ENCODE results near the gene MAPK8IP3.

DNA sequence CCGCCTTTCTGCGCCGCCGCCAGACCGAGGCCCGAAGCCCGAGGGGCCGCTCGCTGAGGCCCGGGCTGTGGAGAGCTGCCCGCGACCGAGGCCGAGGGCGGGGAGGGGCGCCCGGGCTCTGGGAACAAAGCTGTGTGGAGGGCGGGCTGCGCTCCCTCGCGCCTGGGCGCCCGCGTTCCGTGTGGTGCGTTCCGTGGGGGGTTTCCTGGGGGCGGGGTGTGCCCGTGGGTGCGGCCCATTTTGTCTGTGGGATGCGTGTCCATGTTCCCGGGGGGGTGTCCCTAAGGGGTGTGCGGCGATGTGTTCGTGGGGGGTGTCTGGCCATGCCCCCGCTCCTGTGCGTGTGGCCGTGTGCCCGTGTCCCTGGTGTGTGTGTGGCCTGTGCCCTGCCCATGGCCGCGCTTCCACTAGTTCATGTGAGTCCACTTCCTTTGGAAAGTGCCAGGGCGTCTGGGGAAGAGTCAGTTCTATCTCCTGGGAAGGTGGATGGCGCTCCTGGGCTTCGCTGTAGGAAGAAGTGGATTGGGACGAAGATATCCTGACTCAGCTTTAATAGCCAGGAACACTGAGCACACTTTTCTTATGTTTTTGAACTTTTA lies 27.4 kb upstream of the MAPK8IP3 start:
- TF ChIP-seq, protein P1, sequence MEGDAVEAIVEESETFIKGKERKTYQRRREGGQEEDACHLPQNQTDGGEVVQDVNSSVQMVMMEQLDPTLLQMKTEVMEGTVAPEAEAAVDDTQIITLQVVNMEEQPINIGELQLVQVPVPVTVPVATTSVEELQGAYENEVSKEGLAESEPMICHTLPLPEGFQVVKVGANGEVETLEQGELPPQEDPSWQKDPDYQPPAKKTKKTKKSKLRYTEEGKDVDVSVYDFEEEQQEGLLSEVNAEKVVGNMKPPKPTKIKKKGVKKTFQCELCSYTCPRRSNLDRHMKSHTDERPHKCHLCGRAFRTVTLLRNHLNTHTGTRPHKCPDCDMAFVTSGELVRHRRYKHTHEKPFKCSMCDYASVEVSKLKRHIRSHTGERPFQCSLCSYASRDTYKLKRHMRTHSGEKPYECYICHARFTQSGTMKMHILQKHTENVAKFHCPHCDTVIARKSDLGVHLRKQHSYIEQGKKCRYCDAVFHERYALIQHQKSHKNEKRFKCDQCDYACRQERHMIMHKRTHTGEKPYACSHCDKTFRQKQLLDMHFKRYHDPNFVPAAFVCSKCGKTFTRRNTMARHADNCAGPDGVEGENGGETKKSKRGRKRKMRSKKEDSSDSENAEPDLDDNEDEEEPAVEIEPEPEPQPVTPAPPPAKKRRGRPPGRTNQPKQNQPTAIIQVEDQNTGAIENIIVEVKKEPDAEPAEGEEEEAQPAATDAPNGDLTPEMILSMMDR (IDR thresholded peaks at IDR 0.05; ENCODE audit: borderline replicate concordance, extremely low read depth, low read length, poor library complexity, severe bottlenecking), result no peak
- no peak for TF ChIP-seq EZH2 (IDR thresholded peaks at IDR 0.05; ENCODE audit: borderline replicate concordance, low read depth, low read length, severe bottlenecking)

Data from DND-41 (cell line).